Measurements from ENCODE around the gene DACT2. TPM values are rescaled to one million over a fixed set of nuclear protein-coding genes. Genes with fewer than 3 reads are reported as not detected.

The DACT2 gene
- total RNA-seq, 1 donor from 2014 or later, result 2.5 TPM

GRCh38 chr6:168256940-168257339 is 62.6 kb downstream of the DACT2 start:
- no peak for ATAC-seq

More at GRCh38 chr6:168256940-168257339, 62.6 kb downstream of the DACT2 start:
- intact Hi-C loops (cut with DNase I), result no loop called here
- Histone ChIP-seq H3K4me3 (no peak overlapping the region), H3K36me3 (no peaks in the 10 kb centered on the region), H3K9me3 (no peaks in the 10 kb centered on the region), H3K4me1 (peaks cover 10% of the 10 kb centered on the region), H3K27ac (no peak overlapping the region), H3K27me3 (no peaks in the 10 kb centered on the region)
- no peak for TF ChIP-seq CTCF (IDR thresholded peaks at IDR 0.05)
- DNase-seq, result no peak

Other genes with a start within 250 kb of the DACT2 start
- 0.09 TPM for gene FRMD1, start 240.6 kb downstream of the DACT2 start, total RNA-seq
- 33.1 TPM for gene SMOC2, start 121.4 kb upstream of the DACT2 start, total RNA-seq

Measured in upper lobe of right lung (tissue), 1 donor.